HEK293 (cell line): ENCODE data around the gene GGT5.

Experiments
- CTCF ChIA-PET: fragments of 350-600 bp; formaldehyde crosslinking; extraction: SDS; loops from one replicate; lab custom pipeline; 2021; ENCODE audit warnings: antibody characterized with exemption; lab: Yijun Ruan, JAX
- POLR2A ChIA-PET: fragments of 300-600 bp; formaldehyde crosslinking; extraction: SDS; loops from one replicate; lab custom pipeline; 2020; ENCODE audit warnings: antibody characterized with exemption, inconsistent platforms; lab: Yijun Ruan, JAX
- H3K27ac ChIP-seq: fragments of 200-500 bp; sonication (Bioruptor generic); 2 replicates; pipeline ENCODE4 v1.5.1; 2014; ENCODE audit warnings: low read depth, low read length, control low read depth, inconsistent platforms; ENCODE audit errors: extremely low read depth
- H3K36me3 ChIP-seq, 2 experiments: fragments of 200-500 bp in 1 of 2; sonication (Bioruptor generic) in 1 of 2; 1 replicate in 1 of 2; 2 replicates in 1 of 2; pipeline ENCODE4 v1.5.1; 2014 to 2017; ENCODE audit warnings: inconsistent platforms in 2 of 2, low read length in 2 of 2; ENCODE audit not compliant: control insufficient read depth in 2 of 2, insufficient read depth in 1 of 2
- H3K4me1 ChIP-seq: fragments of 200-500 bp; sonication (Bioruptor generic); 2 replicates; pipeline ENCODE4 v1.5.1; 2014; ENCODE audit warnings: mild to moderate bottlenecking, low read length, inconsistent platforms; ENCODE audit not compliant: control insufficient read depth, insufficient read depth
- H3K4me3 ChIP-seq: 2 replicates; pipeline ENCODE4 v1.5.1; 2011; ENCODE audit warnings: low read depth, mild to moderate bottlenecking, control low read depth, low read length, moderate library complexity
- H3K9me3 ChIP-seq: fragments of 200-500 bp; sonication (Bioruptor generic); 2 replicates; pipeline ENCODE4 v1.5.1; 2014; ENCODE audit warnings: low read depth, low read length, inconsistent platforms; ENCODE audit not compliant: control insufficient read depth, insufficient read depth
- BCL6B ChIP-seq: fragments of 450-650 bp; formaldehyde crosslinking; IDR thresholded peaks from 2 replicates; pipeline ENCODE4 v1.5.1; 2017; ENCODE audit warnings: missing biosample characterization, missing genetic modification characterization
- CTCF ChIP-seq: fragments of 450-650 bp; formaldehyde crosslinking; IDR thresholded peaks from 2 replicates; pipeline ENCODE4 v1.5.1; 2016; ENCODE audit warnings: missing biosample characterization, missing genetic modification characterization
- HOXC10 ChIP-seq: sonication (generic); formaldehyde crosslinking; IDR thresholded peaks from 2 replicates; pipeline ENCODE4 v1.8.1; 2023; ENCODE audit warnings: mild to moderate bottlenecking, missing genetic modification reagents
- KLF17 ChIP-seq: fragments of 450-650 bp; formaldehyde crosslinking; IDR thresholded peaks from 2 replicates; pipeline ENCODE4 v1.5.1; 2016; ENCODE audit warnings: missing biosample characterization, missing genetic modification characterization
- KLF7 ChIP-seq: fragments of 450-650 bp; formaldehyde crosslinking; IDR thresholded peaks from 2 replicates; pipeline ENCODE4 v1.5.1; 2016; ENCODE audit warnings: missing biosample characterization, missing genetic modification characterization, borderline replicate concordance
- MEIS1 ChIP-seq: sonication (generic); formaldehyde crosslinking; IDR thresholded peaks from 2 replicates; pipeline ENCODE4 v1.8.1; 2022; ENCODE audit warnings: missing genetic modification reagents, mild to moderate bottlenecking, borderline replicate concordance
- MYNN ChIP-seq: fragments of 450-650 bp; formaldehyde crosslinking; IDR thresholded peaks from 2 replicates; pipeline ENCODE4 v1.5.1; 2016; ENCODE audit warnings: missing biosample characterization, missing genetic modification characterization, borderline replicate concordance
- ZBTB21 ChIP-seq: fragments of 450-650 bp; formaldehyde crosslinking; IDR thresholded peaks from 2 replicates; pipeline ENCODE4 v1.5.1; 2017; ENCODE audit warnings: missing biosample characterization, missing genetic modification characterization
- ZBTB44 ChIP-seq: fragments of 450-650 bp; IDR thresholded peaks from 2 replicates; pipeline ENCODE4 v1.5.1; 2018; ENCODE audit warnings: missing biosample characterization, mild to moderate bottlenecking, missing genetic modification characterization
- ZBTB7A ChIP-seq: fragments of 450-650 bp; formaldehyde crosslinking; IDR thresholded peaks from 2 replicates; pipeline ENCODE4 v1.5.1; 2016; ENCODE audit warnings: low read depth, missing biosample characterization, missing genetic modification characterization
- ZNF10 ChIP-seq: fragments of 450-650 bp; formaldehyde crosslinking; IDR thresholded peaks from 2 replicates; pipeline ENCODE4 v1.5.1; 2017; ENCODE audit warnings: missing biosample characterization, missing genetic modification characterization
- ZNF114 ChIP-seq: fragments of 450-650 bp; formaldehyde crosslinking; IDR thresholded peaks from 2 replicates; pipeline ENCODE4 v1.5.0; 2017; ENCODE audit warnings: missing biosample characterization, missing genetic modification characterization
- ZNF133 ChIP-seq: fragments of 450-650 bp; formaldehyde crosslinking; IDR thresholded peaks from 2 replicates; pipeline ENCODE4 v1.5.1; 2016; ENCODE audit warnings: missing biosample characterization, missing genetic modification characterization
- ZNF221 ChIP-seq: fragments of 450-650 bp; formaldehyde crosslinking; IDR thresholded peaks from 2 replicates; pipeline ENCODE4 v1.5.1; 2017; ENCODE audit warnings: missing biosample characterization, missing genetic modification characterization, borderline replicate concordance
- ZNF423 ChIP-seq: fragments of 450-650 bp; formaldehyde crosslinking; IDR thresholded peaks from 2 replicates; pipeline ENCODE4 v1.5.1; 2016; ENCODE audit warnings: missing biosample characterization, missing genetic modification characterization
- ZNF433 ChIP-seq: fragments of 450-650 bp; formaldehyde crosslinking; IDR thresholded peaks from 2 replicates; pipeline ENCODE4 v1.5.1; 2016; ENCODE audit warnings: missing biosample characterization, missing genetic modification characterization, low read depth
- ZNF529 ChIP-seq: fragments of 450-650 bp; formaldehyde crosslinking; IDR thresholded peaks from 2 replicates; pipeline ENCODE4 v1.5.1; 2017; ENCODE audit warnings: missing genetic modification characterization, missing biosample characterization; ENCODE audit not compliant: insufficient replicate concordance
- ZNF548 ChIP-seq: fragments of 450-650 bp; formaldehyde crosslinking; IDR thresholded peaks from 2 replicates; pipeline ENCODE4 v1.5.1; 2016; ENCODE audit warnings: missing biosample characterization, missing genetic modification characterization
- ZNF558 ChIP-seq: fragments of 450-650 bp; formaldehyde crosslinking; IDR thresholded peaks from 2 replicates; pipeline ENCODE4 v1.5.1; 2016; ENCODE audit warnings: missing biosample characterization, missing genetic modification characterization
- ZNF571 ChIP-seq: fragments of 450-650 bp; formaldehyde crosslinking; IDR thresholded peaks from 2 replicates; pipeline ENCODE4 v1.5.0; 2017; ENCODE audit warnings: missing biosample characterization, missing genetic modification characterization
- ZNF610 ChIP-seq: fragments of 450-650 bp; formaldehyde crosslinking; IDR thresholded peaks from 2 replicates; pipeline ENCODE4 v1.5.1; 2016; ENCODE audit warnings: missing biosample characterization, missing genetic modification characterization, borderline replicate concordance
- ZNF624 ChIP-seq: fragments of 450-650 bp; formaldehyde crosslinking; IDR thresholded peaks from 2 replicates; pipeline ENCODE4 v1.5.1; 2017; ENCODE audit warnings: missing biosample characterization, missing genetic modification characterization
- ZNF626 ChIP-seq: fragments of 450-650 bp; sonication (Bioruptor Pico); formaldehyde crosslinking; IDR thresholded peaks from 2 replicates; pipeline ENCODE4 v1.5.1; 2018; ENCODE audit warnings: missing biosample characterization, missing genetic modification characterization, inconsistent platforms
- ZNF645 ChIP-seq: fragments of 450-650 bp; formaldehyde crosslinking; IDR thresholded peaks from 2 replicates; pipeline ENCODE4; 2016; ENCODE audit warnings: missing biosample characterization, missing genetic modification characterization
- ZNF664 ChIP-seq: fragments of 450-650 bp; formaldehyde crosslinking; IDR thresholded peaks from 2 replicates; pipeline ENCODE4 v1.5.1; 2016; ENCODE audit warnings: missing biosample characterization, missing genetic modification characterization
- ZNF677 ChIP-seq: fragments of 450-650 bp; IDR thresholded peaks from 2 replicates; pipeline ENCODE4 v1.5.0; 2018; ENCODE audit warnings: missing biosample characterization, mild to moderate bottlenecking, missing genetic modification characterization, moderate library complexity
- ZNF707 ChIP-seq: fragments of 450-650 bp; formaldehyde crosslinking; IDR thresholded peaks from 2 replicates; pipeline ENCODE4 v1.5.1; 2016; ENCODE audit warnings: missing biosample characterization, missing genetic modification characterization
- ZNF76 ChIP-seq: fragments of 450-650 bp; formaldehyde crosslinking; IDR thresholded peaks from 2 replicates; pipeline ENCODE4; 2016; ENCODE audit warnings: low read depth, missing biosample characterization, missing genetic modification characterization, borderline replicate concordance
- ZNF776 ChIP-seq: fragments of 450-650 bp; formaldehyde crosslinking; IDR thresholded peaks from 2 replicates; pipeline ENCODE4 v1.5.0; 2017; ENCODE audit warnings: missing biosample characterization, missing genetic modification characterization, borderline replicate concordance
- ZNF830 ChIP-seq: fragments of 450-650 bp; IDR thresholded peaks from 2 replicates; pipeline ENCODE4 v1.5.0; 2018; ENCODE audit warnings: missing biosample characterization, missing genetic modification characterization, low read depth, mild to moderate bottlenecking, moderate library complexity

GGT5 gene

GRCh38 chr22:24224468-24224867 is 20.4 kb downstream of the GGT5 start:
- POLR2A ChIA-PET, result no interaction called here

GRCh38 chr22:24219750-24220149 is 25.1 kb downstream of the GGT5 start:
- CTCF ChIA-PET, result interaction anchor here (0.8 kb wide), 1 partner anchor 63 kb away, joined by 3 read pairs; no protein-coding TSS in a partner anchor
- TF ChIP-seq ZNF10 (tag by site-specific recombination) (no peak), BCL6B (tag by site-specific recombination) (no peak), ZNF645 (tag by site-specific recombination) (no peak), HOXC10 (CRISPR knock-in tag) (no peak), KLF17 (tag by site-specific recombination) (no peak), MYNN (no peak), ZNF114 (no peak), ZNF423 (tag by site-specific recombination) (no peak), ZNF626 (tag by site-specific recombination) (no peak), ZNF677 (tag by site-specific recombination) (no peak), ZNF221 (tag by site-specific recombination) (no peak), KLF7 (tag by site-specific recombination) (no peak), ZNF776 (tag by site-specific recombination) (no peak), ZBTB44 (no peak), ZNF558 (no peak), ZNF76 (tag by site-specific recombination) (no peak), ZNF830 (tag by site-specific recombination) (no peak), ZBTB7A (tag by site-specific recombination) (no peak)
- Histone ChIP-seq H3K36me3 (no peaks in the 10 kb centered on the region), H3K4me3 (no peak overlapping the region), H3K27ac (no peak overlapping the region), H3K4me1 (no peaks in the 10 kb centered on the region), H3K9me3 (no peaks in the 10 kb centered on the region)
- POLR2A ChIA-PET, result no interaction called here

More at GRCh38 chr22:24224468-24224867, 20.4 kb downstream of the GGT5 start:
- TF ChIP-seq ZNF133 (tag by site-specific recombination) (no peak), ZNF664 (no peak), ZNF571 (no peak), ZNF610 (no peak), ZBTB21 (tag by site-specific recombination) (no peak), MEIS1 (CRISPR knock-in tag) (no peak), ZNF529 (no peak), ZNF433 (tag by site-specific recombination) (no peak), ZNF707 (no peak), ZNF624 (no peak), CTCF (tag by site-specific recombination) (no peak), ZNF548 (tag by site-specific recombination) (no peak)
- no peak overlapping the region for H3K27ac ChIP-seq
- H3K4me1 ChIP-seq, result no peaks in the 10 kb centered on the region
- CTCF ChIA-PET, result no interaction called here
- no peak overlapping the region for H3K4me3 ChIP-seq
- no peaks in the 10 kb centered on the region for H3K9me3 ChIP-seq
- no peaks in the 10 kb centered on the region for H3K36me3 ChIP-seq
